H1 (cell line): ENCODE results near the gene SH3BP2. TPM values are rescaled to one million over a fixed set of nuclear protein-coding genes. Genes with fewer than 3 reads are reported as not detected.

ENCODE experiments used
- CBX5 ChIP-seq: fragments of 300-800, 300-1000 bp; sonication (generic); IDR thresholded peaks from 2 replicates; pipeline ENCODE4 v1.7.1; 2016; ENCODE audit warnings: antibody characterized with exemption, low read length, low read depth
- CHD7 ChIP-seq: fragments of 300-600 bp; sonication (generic); IDR thresholded peaks from 2 replicates; pipeline ENCODE4 v1.7.1; 2012; ENCODE audit warnings: low read length, moderate library complexity, mild to moderate bottlenecking, inconsistent platforms; ENCODE audit not compliant: insufficient replicate concordance
- GABPA ChIP-seq: IDR thresholded peaks from 2 replicates; pipeline ENCODE4 v1.6.1; 2011; ENCODE audit warnings: mild to moderate bottlenecking, low read length, moderate library complexity, borderline replicate concordance; ENCODE audit not compliant: insufficient read depth
- NANOG ChIP-seq: IDR thresholded peaks from 2 replicates; pipeline ENCODE4 v1.6.1; 2011; ENCODE audit warnings: low read length, low read depth, mild to moderate bottlenecking, inconsistent platforms; ENCODE audit not compliant: insufficient read depth, poor library complexity, severe bottlenecking
- TCF12 ChIP-seq: IDR thresholded peaks from 2 replicates; pipeline ENCODE4 v1.6.1; 2011; ENCODE audit warnings: low read depth, mild to moderate bottlenecking, low read length
- polyA plus RNA-seq, 7 experiments: library from polyadenylated mRNA; depleted of rRNA in 3 of 7; stranded (reverse) in 5 of 7; unstranded in 2 of 7; fragments of >200 nt in 5 of 7; fragments of 200-250 nt in 2 of 7; gene quantifications; 1 replicate in 5 of 7; 2 replicates in 1 of 7; 4 replicates in 1 of 7; pipeline versions ENCODE4 v1.2.1 to v1.2.3, GENCODE V29; 2011 to 2013; ENCODE audit warnings: missing spikeins in 2 of 7, mixed read lengths in 2 of 7
- total RNA-seq: library from RNA; stranded (reverse); fragmentation: NEBNext Ultra II Directional; extraction: Animal tissue kit (Norgen Biotek cat#: 25700); gene quantifications from 2 replicates; pipeline ENCODE4 v1.2.1, GENCODE V29; 2021

Gene SH3BP2
- total and polyA plus RNA-seq, 2 of the 8 experiments (the other 6 are each of a cell fraction or from before 2014, with no cell fraction given): 27.4 to 31.4 TPM

- no peak for TF ChIP-seq CHD7
- no peak for TF ChIP-seq CBX5
- TF ChIP-seq GABPA: no peak
- TF ChIP-seq NANOG: no peak
- no peak for TF ChIP-seq TCF12
Measured at GRCh38 chr4:2791518-2792395, 1.1 kb upstream of the SH3BP2 start (continued).
